HFFc6 (cell line): ENCODE data around the gene MIEN1. TPM values are rescaled to one million over a fixed set of nuclear protein-coding genes. Genes with fewer than 3 reads are reported as not detected.

Experiments used
- DNase-seq: peaks from one replicate; pipeline ENCODE4 v3.0.0-alpha.2; 2018
- H3K27ac Mint-ChIP-seq: 2 replicates; pipeline ENCODE4 v1.8.0; 2020; ENCODE audit warnings: mild to moderate bottlenecking, mixed read lengths
- H3K27me3 Mint-ChIP-seq: 2 replicates; pipeline ENCODE4 v1.8.0; 2021; ENCODE audit warnings: mild to moderate bottlenecking, moderate library complexity, mixed read lengths; ENCODE audit not compliant: insufficient read depth
- H3K36me3 Mint-ChIP-seq: 2 replicates; pipeline ENCODE4 v1.8.0; 2021; ENCODE audit warnings: low read depth, mixed read lengths
- H3K4me1 Mint-ChIP-seq: 2 replicates; pipeline ENCODE4 v1.8.0; 2020; ENCODE audit warnings: low read depth, mixed read lengths
- H3K4me3 Mint-ChIP-seq: 2 replicates; pipeline ENCODE4 v1.8.0; 2020; ENCODE audit warnings: mild to moderate bottlenecking, moderate library complexity, mixed read lengths
- H3K9me3 Mint-ChIP-seq: 2 replicates; pipeline ENCODE4 v1.8.0; 2020; ENCODE audit warnings: mild to moderate bottlenecking, mixed read lengths
- total RNA-seq, 6 experiments: library from RNA; stranded (reverse); fragmentation: NEBNext Ultra II Directional; extraction: Animal tissue kit (Norgen Biotek cat#: 25700); gene quantifications; 2 replicates in 1 of 6; 3 replicates in 5 of 6; pipeline ENCODE4 v1.2.3, GENCODE V29; 2021
- TF ChIP-seq, protein P1 (sequence below): fragments of 200-600 bp; sonication (generic); IDR thresholded peaks from 2 replicates; pipeline ENCODE4 v1.5.0; 2021; ENCODE audit warnings: antibody characterized with exemption, mild to moderate bottlenecking

Gene MIEN1
- total RNA-seq, 6 experiments from 2014 or later, result 56.9 to 70.3 (median 66.0) TPM

DNA sequence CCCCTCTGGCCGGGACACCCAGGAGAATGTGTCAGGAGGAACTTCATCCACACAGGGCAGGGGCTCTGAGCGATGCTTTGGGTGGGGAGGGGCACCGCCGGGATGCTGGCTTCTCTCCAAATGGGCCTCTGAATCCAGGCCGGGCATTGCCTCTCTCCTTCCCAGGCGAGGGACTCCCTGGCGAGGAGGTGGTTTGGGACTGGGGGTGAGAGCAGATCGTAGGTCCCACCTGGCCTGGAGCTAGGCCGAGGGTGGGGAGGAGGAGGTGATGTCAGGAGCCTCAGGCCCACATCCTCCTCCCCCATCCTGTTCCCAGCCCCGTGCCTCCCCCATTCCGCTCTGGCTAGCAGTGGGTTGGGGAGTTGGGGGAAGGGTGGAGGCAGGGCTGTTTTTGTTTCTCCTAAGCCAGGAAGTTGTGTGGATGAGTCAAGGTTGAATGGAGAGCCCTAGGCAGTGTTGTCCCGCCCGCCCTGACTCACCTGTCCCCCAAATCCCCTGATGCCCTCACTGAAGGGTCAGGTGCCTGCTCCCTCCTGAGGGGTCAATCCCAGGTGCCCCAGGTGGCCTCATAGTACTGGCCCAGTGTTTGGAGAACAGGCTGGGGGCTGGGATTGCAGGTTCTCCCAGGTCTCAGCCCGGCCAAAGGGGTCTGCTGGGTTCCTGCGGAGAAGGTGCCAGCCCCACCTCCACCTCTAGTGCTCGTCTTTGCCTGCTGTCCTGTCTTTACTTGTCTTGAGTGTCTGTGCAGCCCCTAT lies 10.2 kb upstream of the MIEN1 start:
- H3K27ac Mint-ChIP-seq, result peak overlapping the region; percentile 29
- TF ChIP-seq, protein P1, sequence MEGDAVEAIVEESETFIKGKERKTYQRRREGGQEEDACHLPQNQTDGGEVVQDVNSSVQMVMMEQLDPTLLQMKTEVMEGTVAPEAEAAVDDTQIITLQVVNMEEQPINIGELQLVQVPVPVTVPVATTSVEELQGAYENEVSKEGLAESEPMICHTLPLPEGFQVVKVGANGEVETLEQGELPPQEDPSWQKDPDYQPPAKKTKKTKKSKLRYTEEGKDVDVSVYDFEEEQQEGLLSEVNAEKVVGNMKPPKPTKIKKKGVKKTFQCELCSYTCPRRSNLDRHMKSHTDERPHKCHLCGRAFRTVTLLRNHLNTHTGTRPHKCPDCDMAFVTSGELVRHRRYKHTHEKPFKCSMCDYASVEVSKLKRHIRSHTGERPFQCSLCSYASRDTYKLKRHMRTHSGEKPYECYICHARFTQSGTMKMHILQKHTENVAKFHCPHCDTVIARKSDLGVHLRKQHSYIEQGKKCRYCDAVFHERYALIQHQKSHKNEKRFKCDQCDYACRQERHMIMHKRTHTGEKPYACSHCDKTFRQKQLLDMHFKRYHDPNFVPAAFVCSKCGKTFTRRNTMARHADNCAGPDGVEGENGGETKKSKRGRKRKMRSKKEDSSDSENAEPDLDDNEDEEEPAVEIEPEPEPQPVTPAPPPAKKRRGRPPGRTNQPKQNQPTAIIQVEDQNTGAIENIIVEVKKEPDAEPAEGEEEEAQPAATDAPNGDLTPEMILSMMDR, result no peak
- H3K4me3 Mint-ChIP-seq, result peak overlapping the region; percentile 41; the same call in 1 of the 2 replicates
- DNase-seq, result peak; percentile 35
- H3K4me1 Mint-ChIP-seq, result peaks cover 37% of the 10 kb centered on the region
- no peaks in the 10 kb centered on the region for H3K9me3 Mint-ChIP-seq
- no peaks in the 10 kb centered on the region for H3K36me3 Mint-ChIP-seq
- H3K27me3 Mint-ChIP-seq, result peaks cover 14% of the 10 kb centered on the region

DNA sequence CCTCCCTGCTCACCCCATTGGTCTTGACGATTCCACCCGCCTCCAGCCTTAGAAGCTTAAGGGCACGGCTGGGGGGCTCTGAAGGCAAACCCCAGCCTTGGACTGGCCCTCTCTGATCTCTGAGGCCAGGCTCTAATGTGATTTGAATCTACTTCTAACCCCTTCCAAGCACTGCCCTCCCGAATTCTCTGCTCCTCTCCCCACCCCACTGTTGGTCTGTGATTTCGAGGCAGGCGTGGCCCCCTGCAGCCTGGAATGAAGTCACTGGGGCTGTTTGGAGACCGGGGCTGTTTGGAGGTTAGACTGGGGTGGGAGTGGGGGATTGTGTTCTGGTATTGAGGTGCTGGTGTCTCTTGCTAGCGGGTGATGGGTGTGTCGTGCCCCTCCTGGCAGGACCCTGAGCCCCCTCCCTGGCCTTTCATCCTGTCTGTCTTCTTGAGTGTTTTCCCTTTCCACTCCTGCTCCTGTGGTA lies 9.6 kb upstream of the MIEN1 start:
- Mint-ChIP-seq H3K27me3 (peaks cover 15% of the 10 kb centered on the region), H3K27ac (peak overlapping the region; percentile 29; the same call in 1 of the 2 replicates), H3K4me1 (peaks cover 37% of the 10 kb centered on the region), H3K9me3 (no peaks in the 10 kb centered on the region), H3K36me3 (no peaks in the 10 kb centered on the region), H3K4me3 (peak overlapping the region; percentile 41)
- TF ChIP-seq, protein P1, result no peak
- DNase-seq, result no peak

DNA sequence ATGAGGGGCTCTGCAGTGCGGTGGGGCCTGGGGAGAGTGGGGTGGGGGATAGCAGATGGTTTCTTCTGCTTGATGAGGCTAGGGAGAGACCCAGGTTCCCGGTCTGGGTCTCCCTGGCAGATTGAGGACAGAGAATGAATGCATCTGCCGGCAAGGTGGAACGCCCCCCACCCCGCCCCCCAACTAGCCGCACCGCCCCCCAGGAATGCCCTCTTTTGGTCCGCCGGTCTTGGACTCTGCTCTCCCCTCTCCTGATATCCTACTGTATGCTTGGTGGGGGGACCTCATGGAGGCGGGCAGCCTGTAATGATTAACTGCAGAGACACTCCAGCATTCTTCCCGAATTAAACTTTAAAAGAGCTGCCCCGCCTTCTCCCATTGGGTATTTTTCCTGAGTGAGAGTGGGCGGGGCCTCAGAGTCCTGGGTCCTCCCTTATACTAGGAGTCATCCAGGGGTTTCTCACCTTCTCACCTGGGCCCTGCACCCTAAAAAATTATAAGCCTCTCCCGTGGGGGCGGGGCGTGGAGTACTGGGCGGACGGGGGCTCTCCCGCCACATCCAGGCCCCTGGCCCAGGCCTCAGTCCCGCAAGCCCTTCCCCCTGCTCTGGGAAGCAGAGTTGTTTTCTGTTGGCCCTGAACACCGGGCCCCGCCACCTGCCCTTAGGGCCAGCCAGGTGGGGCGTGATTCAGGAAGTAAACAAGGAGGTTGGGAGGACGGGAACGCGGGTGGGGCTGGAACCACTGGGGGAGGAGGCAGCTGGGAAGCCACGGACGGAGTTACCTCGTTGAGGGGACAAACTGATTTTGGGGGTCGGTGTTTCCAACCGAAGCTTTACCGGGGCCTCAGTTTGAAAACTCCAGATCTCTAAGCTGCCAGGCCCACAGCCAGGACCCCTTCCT lies 8.9 kb upstream of the MIEN1 start:
- Mint-ChIP-seq H3K4me3 (peak overlapping the region; percentile 67), H3K27me3 (peaks cover 12% of the 10 kb centered on the region), H3K9me3 (no peaks in the 10 kb centered on the region), H3K4me1 (peaks cover 37% of the 10 kb centered on the region), H3K36me3 (no peaks in the 10 kb centered on the region), H3K27ac (no peak overlapping the region)
- TF ChIP-seq, protein P1, result no peak
- DNase-seq, result peak; percentile 27

DNA sequence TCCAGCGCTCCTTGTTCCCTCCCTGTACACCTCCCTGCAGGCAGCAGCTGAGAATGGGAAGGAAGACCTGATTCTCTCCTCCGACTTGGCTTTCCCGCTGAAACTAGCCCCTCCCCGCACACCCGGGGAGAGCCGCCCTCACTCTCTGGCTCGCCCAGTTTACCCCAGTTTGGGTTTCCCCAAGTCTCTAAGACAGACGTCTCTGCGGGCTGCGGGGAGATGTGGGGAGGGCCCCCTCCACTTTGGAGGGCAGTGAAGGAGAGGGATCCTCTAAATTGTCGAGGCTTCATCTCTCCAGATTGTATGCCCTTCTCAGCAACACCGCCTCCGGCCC lies 8.2 kb upstream of the MIEN1 start:
- Mint-ChIP-seq H3K9me3 (no peaks in the 10 kb centered on the region), H3K36me3 (no peaks in the 10 kb centered on the region), H3K4me1 (peaks cover 37% of the 10 kb centered on the region), H3K27me3 (peaks cover 11% of the 10 kb centered on the region), H3K27ac (no peak overlapping the region), H3K4me3 (peak overlapping the region; percentile 67)
- DNase-seq, result no peak
- TF ChIP-seq, protein P1, result no peak

DNA sequence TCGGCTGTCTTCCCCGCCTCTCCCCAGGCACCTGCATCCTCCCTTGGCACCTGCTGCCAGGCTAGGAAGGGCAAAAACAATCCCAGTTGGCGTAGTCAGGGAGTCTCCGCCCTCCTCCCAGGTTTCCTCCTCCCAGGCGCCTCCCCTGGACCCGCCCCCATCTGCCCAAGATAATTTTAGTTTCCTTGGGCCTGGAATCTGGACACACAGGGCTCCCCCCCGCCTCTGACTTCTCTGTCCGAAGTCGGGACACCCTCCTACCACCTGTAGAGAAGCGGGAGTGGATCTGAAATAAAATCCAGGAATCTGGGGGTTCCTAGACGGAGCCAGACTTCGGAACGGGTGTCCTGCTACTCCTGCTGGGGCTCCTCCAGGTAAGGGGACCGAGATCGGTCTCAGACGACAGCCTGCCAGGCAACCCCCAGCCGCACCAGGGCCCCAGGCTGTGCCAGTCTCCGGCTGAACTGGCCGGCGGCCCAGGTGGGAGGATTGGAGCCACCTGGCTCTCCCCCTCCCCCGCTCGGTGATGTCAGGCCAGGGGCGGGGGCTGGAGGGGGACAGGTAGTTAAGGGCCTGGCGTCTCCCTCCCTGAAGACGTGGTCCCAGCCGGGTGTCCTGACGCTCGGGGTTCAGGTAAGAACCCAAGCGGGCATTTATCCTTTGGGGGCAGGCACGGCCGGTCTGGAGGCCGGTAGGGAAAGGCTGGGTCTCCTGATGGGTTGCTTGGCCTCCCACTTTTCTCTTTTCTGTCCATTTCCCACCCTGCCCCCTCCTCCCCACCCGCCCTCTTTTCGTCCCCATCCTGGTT lies 7.6 kb upstream of the MIEN1 start, which contains the start of gene GRB7:
Gene GRB7, plus strand, starts transcription at position 179 of the 808 bp plus-strand sequence. CDS start 4,364 bp downstream, outside the sequence.
- H3K27ac Mint-ChIP-seq, result no peak within 1 kb of the TSS
- no peak for DNase-seq
- no peaks in the 10 kb centered on the region for H3K9me3 Mint-ChIP-seq
- H3K27me3 Mint-ChIP-seq, result peaks cover 7% of the 10 kb centered on the region
- peak within 1 kb of the TSS; percentile 67 for H3K4me3 Mint-ChIP-seq
- TF ChIP-seq, protein P1, result no peak
- H3K4me1 Mint-ChIP-seq, result peaks cover 37% of the 10 kb centered on the region
- no peaks in the 10 kb centered on the region for H3K36me3 Mint-ChIP-seq
